ENCODE data around the gene KCNN1. TPM values are rescaled to one million over a fixed set of nuclear protein-coding genes. Genes with fewer than 3 reads are reported as not detected.
"Not testable (repeated sequence)": the region's sequence is repeated elsewhere in the genome, so short reads cannot be mapped to it uniquely, and the experiment has no call there.

Gene KCNN1
- total RNA-seq (not detected), polyA plus RNA-seq (under 1 TPM; 0.03 to 0.10 (median 0.04) TPM)
- long read RNA-seq, donor 1 = 0 reads
- long read RNA-seq, donor 2 = 0 reads

DNA sequence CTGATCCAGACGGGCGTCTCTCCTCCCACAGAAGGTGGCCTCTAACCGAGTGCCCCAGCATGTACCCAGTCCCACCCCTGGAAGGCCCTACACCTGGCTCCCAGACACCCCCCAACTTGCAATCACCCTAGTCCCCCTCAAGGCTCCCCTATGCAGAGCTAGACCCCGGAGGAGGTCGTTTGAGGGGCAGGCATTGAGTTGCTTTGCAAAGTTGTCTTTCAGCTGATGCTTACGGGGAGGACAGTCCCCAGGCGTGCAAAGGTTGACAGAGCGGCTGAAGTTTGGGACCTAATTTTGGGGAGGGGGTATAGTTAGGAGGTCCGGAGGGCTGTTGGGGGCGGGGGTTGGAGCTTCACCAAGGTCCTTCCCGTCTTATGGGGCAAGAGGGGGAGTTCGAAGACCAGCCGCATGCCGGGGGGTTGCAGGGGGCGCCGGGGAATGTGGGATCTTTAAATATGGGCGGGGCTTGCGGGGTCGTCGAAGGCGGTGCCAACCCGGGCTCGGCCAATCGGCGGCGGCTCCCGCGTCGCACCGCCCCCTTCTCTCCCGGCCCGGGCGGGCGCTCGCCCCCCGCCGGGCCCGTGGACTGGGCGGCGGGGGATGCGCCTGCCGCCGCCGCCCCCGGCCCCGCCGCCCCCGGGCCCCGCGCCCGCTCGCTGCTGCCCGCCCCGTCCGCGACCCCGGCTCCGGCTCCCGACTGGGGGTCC, at the start of gene KCNN1:
KCNN1 (plus strand) TSS at position 558 of the 707 bp plus-strand sequence. CDS start 6,782 bp downstream, outside the sequence.
- 7 to 20% (median 13%) methylated on average over 17 to 56 of the region's 59 CpGs for WGBS, 5 donors
- H3K4me1 ChIP-seq = peaks cover 0 to 13% (median 5%) of the 10 kb centered on the region in 6 donors
- intact Hi-C loops (cut with DNase I; ENCODE audit: low total_unique reads) = no loop called here
- TF ChIP-seq POLR2A (IDR thresholded peaks at IDR 0.05) (no peak), POLR2AphosphoS5 (IDR thresholded peaks at IDR 0.05) (no peak)
- TF ChIP-seq, protein P1, sequence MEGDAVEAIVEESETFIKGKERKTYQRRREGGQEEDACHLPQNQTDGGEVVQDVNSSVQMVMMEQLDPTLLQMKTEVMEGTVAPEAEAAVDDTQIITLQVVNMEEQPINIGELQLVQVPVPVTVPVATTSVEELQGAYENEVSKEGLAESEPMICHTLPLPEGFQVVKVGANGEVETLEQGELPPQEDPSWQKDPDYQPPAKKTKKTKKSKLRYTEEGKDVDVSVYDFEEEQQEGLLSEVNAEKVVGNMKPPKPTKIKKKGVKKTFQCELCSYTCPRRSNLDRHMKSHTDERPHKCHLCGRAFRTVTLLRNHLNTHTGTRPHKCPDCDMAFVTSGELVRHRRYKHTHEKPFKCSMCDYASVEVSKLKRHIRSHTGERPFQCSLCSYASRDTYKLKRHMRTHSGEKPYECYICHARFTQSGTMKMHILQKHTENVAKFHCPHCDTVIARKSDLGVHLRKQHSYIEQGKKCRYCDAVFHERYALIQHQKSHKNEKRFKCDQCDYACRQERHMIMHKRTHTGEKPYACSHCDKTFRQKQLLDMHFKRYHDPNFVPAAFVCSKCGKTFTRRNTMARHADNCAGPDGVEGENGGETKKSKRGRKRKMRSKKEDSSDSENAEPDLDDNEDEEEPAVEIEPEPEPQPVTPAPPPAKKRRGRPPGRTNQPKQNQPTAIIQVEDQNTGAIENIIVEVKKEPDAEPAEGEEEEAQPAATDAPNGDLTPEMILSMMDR (IDR thresholded peaks at IDR 0.05 in 8 of 11, conservative IDR thresholded peaks at IDR 0.05 in 3 of 11) = no peak
- H3K36me3 ChIP-seq = no peaks in the 10 kb centered on the region
- H3K4me3 ChIP-seq = peak within 1 kb of the TSS in 1 of 8 donors; percentile 46
- H3K27ac ChIP-seq = no peak within 1 kb of the TSS
- H3K27me3 ChIP-seq (replicated peaks in 1 of 7) = peaks cover 0 to 76% (median 32%) of the 10 kb centered on the region in 7 donors
- no peaks in the 10 kb centered on the region for H3K9me3 ChIP-seq
- DNase-seq = no peak

DNA sequence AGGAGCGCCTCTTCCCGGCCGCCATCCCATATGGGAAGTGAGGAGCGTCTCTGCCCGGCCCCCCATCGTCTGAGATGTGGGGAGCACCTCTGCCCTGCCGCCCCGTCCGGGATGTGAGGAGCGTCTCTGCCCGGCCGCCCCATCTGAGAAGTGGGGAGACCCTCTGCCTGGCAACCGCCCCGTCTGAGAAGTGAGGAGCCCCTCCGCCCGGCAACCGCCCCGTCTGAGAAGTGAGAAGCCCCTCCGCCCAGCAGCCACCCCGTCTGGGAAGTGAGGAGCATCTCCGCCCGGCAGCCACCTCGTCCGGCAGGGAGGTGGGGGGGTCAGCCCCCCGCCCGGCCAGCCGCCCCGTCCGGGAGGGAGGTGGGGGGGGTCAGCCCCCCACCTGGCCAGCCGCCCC, 48.8 kb upstream of the KCNN1 start:
- WGBS, 5 donors = 94 to 100% (median 96%) methylated on average over 4 to 29 of the region's 30 CpGs

DNA sequence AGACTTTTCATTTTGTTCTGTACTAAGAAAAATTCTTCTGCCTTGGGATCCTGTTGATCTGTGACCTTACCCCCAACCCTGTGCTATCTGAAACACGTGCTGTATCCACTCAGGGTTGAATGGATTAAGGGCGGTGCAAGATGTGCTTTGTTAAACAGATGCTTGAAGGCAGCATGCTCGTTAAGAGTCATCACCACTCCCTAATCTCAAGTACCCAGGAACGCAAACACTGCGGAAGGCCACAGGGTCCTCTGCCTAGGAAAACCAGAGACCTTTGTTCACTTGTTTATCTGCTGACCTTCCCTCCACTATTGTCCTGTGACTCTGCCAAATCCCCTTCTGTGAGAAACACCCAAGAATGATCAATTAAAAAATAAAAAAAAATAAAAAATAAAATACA, 47.8 kb upstream of the KCNN1 start:
- peaks cover 0 to 29% (median 0%) of the 10 kb centered on the region in 7 donors for H3K27me3 ChIP-seq (replicated peaks in 1 of 7)
- 35 to 74% (median 58%) methylated on average over 3 to 5 of the region's 5 CpGs for whole genome bisulfite sequencing, 5 donors
- intact Hi-C loops (cut with DNase I; ENCODE audit: low total_unique reads); DNase-seq; H3K4me1 ChIP-seq; H3K27ac ChIP-seq; H3K36me3 ChIP-seq; H3K9me3 ChIP-seq; H3K4me3 ChIP-seq: not testable (repeated sequence)

More for the DNA sequence above, 48.8 kb upstream of the KCNN1 start:
- H3K9me3 ChIP-seq = peaks cover 0 to 19% (median 11%) of the 10 kb centered on the region in 8 donors
- H3K4me1 ChIP-seq; H3K4me3 ChIP-seq; DNase-seq; intact Hi-C loops (cut with DNase I; ENCODE audit: low total_unique reads); H3K27ac ChIP-seq; H3K36me3 ChIP-seq: not testable (repeated sequence)
- H3K27me3 ChIP-seq (replicated peaks in 1 of 7) = peaks cover 0 to 35% (median 0%) of the 10 kb centered on the region in 7 donors

GRCh38 chr19:17920527-17920926, 46.4 kb upstream of the KCNN1 start:
- no peaks in the 10 kb centered on the region for H3K4me1 ChIP-seq
- H3K9me3 ChIP-seq = peaks cover 0 to 7% (median 0%) of the 10 kb centered on the region in 8 donors
- no peak for DNase-seq
- H3K36me3 ChIP-seq = no peaks in the 10 kb centered on the region
- TF ChIP-seq, protein P1 (IDR thresholded peaks at IDR 0.05 in 8 of 11, conservative IDR thresholded peaks at IDR 0.05 in 3 of 11) = no peak
- TF ChIP-seq POLR2AphosphoS5 (IDR thresholded peaks at IDR 0.05) (no peak), POLR2A (IDR thresholded peaks at IDR 0.05) (no peak)
- no peak overlapping the region for H3K27ac ChIP-seq
- peaks cover 0 to 23% (median 0%) of the 10 kb centered on the region in 7 donors for H3K27me3 ChIP-seq (replicated peaks in 1 of 7)
- H3K4me3 ChIP-seq = no peak overlapping the region
- intact Hi-C loops (cut with DNase I; ENCODE audit: low total_unique reads) = no loop called here

DNA sequence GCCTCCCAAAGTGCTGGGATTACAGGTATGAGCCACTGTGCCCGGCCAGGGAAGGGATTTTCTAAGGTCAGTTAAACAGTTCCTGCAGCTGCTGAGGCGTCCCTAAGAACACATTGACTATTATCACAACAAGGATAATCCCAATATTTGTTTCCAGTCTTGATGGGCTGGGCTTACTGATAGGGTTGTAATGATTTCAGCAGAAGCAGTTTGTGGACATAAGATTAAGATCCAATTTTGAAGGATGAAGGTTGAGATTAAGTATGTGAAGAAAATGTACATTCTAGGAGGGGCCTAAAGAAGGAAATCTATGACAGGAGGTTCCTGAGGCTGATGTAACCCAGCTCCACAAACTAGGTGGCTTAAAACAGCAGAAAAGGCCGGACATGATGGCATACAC, 44.8 kb upstream of the KCNN1 start:
- Histone ChIP-seq H3K4me1 (no peaks in the 10 kb centered on the region), H3K27ac (no peak overlapping the region), H3K27me3 (replicated peaks in 1 of 7) (peaks cover 0 to 12% (median 0%) of the 10 kb centered on the region in 7 donors), H3K4me3 (no peak overlapping the region), H3K36me3 (no peaks in the 10 kb centered on the region), H3K9me3 (peaks cover 0 to 7% (median 0%) of the 10 kb centered on the region in 8 donors)
- no peak for DNase-seq
- 70 to 81% (median 76%) methylated on average over 3 of the region's 3 CpGs for WGBS, 5 donors
- intact Hi-C loops (cut with DNase I; ENCODE audit: low total_unique reads) = no loop called here
- TF ChIP-seq, protein P1 (IDR thresholded peaks at IDR 0.05 in 8 of 11, conservative IDR thresholded peaks at IDR 0.05 in 3 of 11) = no peak
- no peak for TF ChIP-seq POLR2A (IDR thresholded peaks at IDR 0.05)
- TF ChIP-seq POLR2AphosphoS5 (IDR thresholded peaks at IDR 0.05) = no peak

All from spleen (tissue), 13 donors.